ENCODE results near the gene GPX4. TPM values are rescaled to one million over a fixed set of nuclear protein-coding genes. Genes with fewer than 3 reads are reported as not detected.

GPX4 gene
- total RNA-seq, 1 experiment from 2014 or later, result 355 TPM

DNA sequence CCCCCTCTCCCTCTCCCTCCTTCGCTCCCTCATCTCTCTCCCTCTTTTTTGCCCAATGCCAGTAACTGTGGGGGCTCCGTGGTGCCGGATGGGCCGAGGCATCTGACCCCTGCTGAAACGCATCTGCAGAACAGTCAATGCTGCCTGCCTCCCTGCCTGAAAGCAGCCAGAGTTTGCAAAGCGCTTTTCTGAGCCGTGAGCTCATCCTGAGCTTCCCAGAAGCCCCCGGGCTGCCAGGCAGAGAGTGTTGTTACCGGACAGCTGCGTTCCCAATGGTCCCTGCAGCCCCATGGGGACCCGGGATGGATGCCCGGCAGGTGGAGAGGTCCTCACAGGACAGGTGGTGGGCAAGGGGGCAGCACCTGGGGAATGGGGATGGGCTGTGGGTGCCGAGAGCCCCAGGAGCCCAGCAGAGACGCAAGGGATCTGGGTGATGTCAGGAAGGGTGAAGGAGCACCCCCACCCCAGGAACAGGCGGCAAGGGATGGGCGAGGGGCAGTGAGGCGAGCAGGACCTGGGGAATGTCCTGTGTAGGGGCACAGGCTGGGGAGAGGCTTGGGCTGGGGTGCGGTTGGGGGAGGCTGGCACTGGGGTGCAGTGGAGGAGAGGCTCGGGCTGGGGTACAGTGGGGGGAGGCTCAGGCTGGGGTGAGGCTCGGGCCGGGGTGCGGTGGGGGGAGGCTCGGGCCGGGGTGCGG, 33.0 kb downstream of the GPX4 start:
- peak overlapping the region; percentile 87 to 93 (median 89); a peak in 5 of 7 replicates for H3K27ac Mint-ChIP-seq
- H3K9ac ChIP-seq (ENCODE audit: extremely low read depth, insufficient read length, low read length), result no peak overlapping the region
- H3K4me1 ChIP-seq (ENCODE audit: insufficient read depth, low read length), result no peaks in the 10 kb centered on the region; the same call in 1 of the 2 replicates
- no peaks in the 10 kb centered on the region for H3K27me3 Mint-ChIP-seq (ENCODE audit: low read depth)
- H3K79me1 ChIP-seq (ENCODE audit: insufficient read depth, low read depth, low read length, poor library complexity, severe bottlenecking), result no peaks in the 10 kb centered on the region
- no peak overlapping the region for H2BK15ac ChIP-seq (ENCODE audit: low read depth, low read length)
- no peak overlapping the region for H2BK120ac ChIP-seq (ENCODE audit: low read depth, low read length, poor library complexity, severe bottlenecking)
- DNase-seq, result no peak
- no peaks in the 10 kb centered on the region for H3K27me3 ChIP-seq (ENCODE audit: insufficient read depth, low read length)
- H3K14ac ChIP-seq (ENCODE audit: insufficient read depth, low read length), result no peak overlapping the region
- H3K4me3 Mint-ChIP-seq, result no peak overlapping the region; a peak in 1 of 5 replicates
- H3K36me3 Mint-ChIP-seq (ENCODE audit: insufficient read depth in 1 of 3, low read depth in 3 of 3), result peaks cover 4 to 19% (median 12%) of the 10 kb centered on the region in 3 experiments; a peak in 6 of 7 replicates
- H4K8ac ChIP-seq (replicated peaks; ENCODE audit: insufficient read length, low read depth, low read length), result no peak overlapping the region
- H3K18ac ChIP-seq (ENCODE audit: insufficient read length, low read depth, low read length), result no peak overlapping the region
- H4K20me1 ChIP-seq (ENCODE audit: control insufficient read depth, insufficient read depth, insufficient read length), result no peaks in the 10 kb centered on the region
- H3K9me3 ChIP-seq (ENCODE audit: control insufficient read depth, low read depth, low read length), result no peaks in the 10 kb centered on the region
- no peak overlapping the region for H4K91ac ChIP-seq (ENCODE audit: insufficient read length, low read depth, low read length)
- H3K4me2 ChIP-seq (ENCODE audit: insufficient read depth, insufficient read length, low read length), result no peak overlapping the region
- H3K27ac ChIP-seq (ENCODE audit: insufficient read length, low read depth, low read length), result no peak overlapping the region
- no peaks in the 10 kb centered on the region for H3K23me2 ChIP-seq (ENCODE audit: insufficient read length, low read depth, low read length, poor library complexity, severe bottlenecking)
- H4K5ac ChIP-seq (ENCODE audit: insufficient read length, low read depth, low read length), result no peak overlapping the region
- H3K9me3 Mint-ChIP-seq, result no peaks in the 10 kb centered on the region
- no peak overlapping the region for H3T11ph ChIP-seq (ENCODE audit: low read length)
- H3K79me2 ChIP-seq (ENCODE audit: insufficient read depth, low read length), result no peaks in the 10 kb centered on the region; the same call in 1 of the 2 replicates
- H3K4ac ChIP-seq (ENCODE audit: low read depth, low read length), result no peak overlapping the region
- TF ChIP-seq, protein P1, sequence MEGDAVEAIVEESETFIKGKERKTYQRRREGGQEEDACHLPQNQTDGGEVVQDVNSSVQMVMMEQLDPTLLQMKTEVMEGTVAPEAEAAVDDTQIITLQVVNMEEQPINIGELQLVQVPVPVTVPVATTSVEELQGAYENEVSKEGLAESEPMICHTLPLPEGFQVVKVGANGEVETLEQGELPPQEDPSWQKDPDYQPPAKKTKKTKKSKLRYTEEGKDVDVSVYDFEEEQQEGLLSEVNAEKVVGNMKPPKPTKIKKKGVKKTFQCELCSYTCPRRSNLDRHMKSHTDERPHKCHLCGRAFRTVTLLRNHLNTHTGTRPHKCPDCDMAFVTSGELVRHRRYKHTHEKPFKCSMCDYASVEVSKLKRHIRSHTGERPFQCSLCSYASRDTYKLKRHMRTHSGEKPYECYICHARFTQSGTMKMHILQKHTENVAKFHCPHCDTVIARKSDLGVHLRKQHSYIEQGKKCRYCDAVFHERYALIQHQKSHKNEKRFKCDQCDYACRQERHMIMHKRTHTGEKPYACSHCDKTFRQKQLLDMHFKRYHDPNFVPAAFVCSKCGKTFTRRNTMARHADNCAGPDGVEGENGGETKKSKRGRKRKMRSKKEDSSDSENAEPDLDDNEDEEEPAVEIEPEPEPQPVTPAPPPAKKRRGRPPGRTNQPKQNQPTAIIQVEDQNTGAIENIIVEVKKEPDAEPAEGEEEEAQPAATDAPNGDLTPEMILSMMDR (conservative IDR thresholded peaks at IDR 0.05), result no peak
- H2BK5ac ChIP-seq (ENCODE audit: insufficient read length, low read length), result no peak overlapping the region
- no peak overlapping the region for H3K23ac ChIP-seq (ENCODE audit: insufficient read length, low read depth, low read length)
- no peak overlapping the region for H2BK20ac ChIP-seq (ENCODE audit: low read depth, low read length, poor library complexity, severe bottlenecking)
- H2AK5ac ChIP-seq (ENCODE audit: insufficient read length, low read length), result no peak overlapping the region
- no peak overlapping the region for H3K56ac ChIP-seq (ENCODE audit: insufficient read length, low read depth, low read length)
- no peak overlapping the region for H2AFZ ChIP-seq (ENCODE audit: low read length)
- H3K4me1 Mint-ChIP-seq, result peaks cover 3 to 11% of the 10 kb centered on the region in 2 experiments
- no peak overlapping the region for H2BK12ac ChIP-seq (ENCODE audit: insufficient read length, low read depth, low read length)
- WGBS (ENCODE audit: extremely low coverage, insufficient read length, low lambda C conversion rate), result no CpG with 5 or more reads among the region's 25 CpGs
